Upper lobe of right lung (tissue), 1 donor: Measurements from ENCODE around the gene CPLX1. TPM values are rescaled to one million over a fixed set of nuclear protein-coding genes. Genes with fewer than 3 reads are reported as not detected.

Experiments used
- ATAC-seq: fragments of 200-7000 bp; cut with Tn5 transposase; one replicate; pipeline ENCODE4 v1.9.1; 2020; ENCODE audit warnings: mild to moderate bottlenecking, moderate library complexity
- DNase-seq: peaks from one replicate; pipeline ENCODE4 v3.0.0-alpha.2; 2020
- H3K27ac ChIP-seq: fragments of 200-600 bp; one replicate; pipeline ENCODE4 v1.8.0; 2022
- H3K27me3 ChIP-seq: fragments of 200-600 bp; one replicate; pipeline ENCODE4 v1.8.0; 2022; ENCODE audit warnings: mild to moderate bottlenecking
- H3K36me3 ChIP-seq: fragments of 200-600 bp; one replicate; pipeline ENCODE4 v1.8.0; 2022
- H3K4me1 ChIP-seq: fragments of 200-600 bp; one replicate; pipeline ENCODE4 v1.8.0; 2022
- H3K4me3 ChIP-seq: fragments of 200-600 bp; one replicate; pipeline ENCODE4 v1.8.0; 2022; ENCODE audit warnings: mild to moderate bottlenecking
- H3K9me3 ChIP-seq: fragments of 200-600 bp; one replicate; pipeline ENCODE4 v1.8.0; 2022
- intact Hi-C: fragments of 100-400 bp; cut with DNase I; formaldehyde crosslinking; loops from one replicate; pipeline ENCODE4 v1.11.0; 2022
- total RNA-seq: library from RNA; stranded (reverse); fragmentation: NEBNext Ultra II Directional; extraction: Animal tissue kit (Norgen Biotek cat#: 25700); gene quantifications from one replicate; pipeline ENCODE4 v1.2.1, GENCODE V29; 2021
- TF ChIP-seq, protein P1 (sequence below): fragments of 200-600 bp; IDR thresholded peaks from one replicate; pipeline ENCODE4 v1.8.0; 2022; ENCODE audit warnings: antibody characterized with exemption
- donor health status: DM: no; HTN: yes; CAD: no; lungs with severe emphysema.

Gene CPLX1
- total RNA-seq, 1 donor from 2014 or later, result 5.2 TPM

GRCh38 chr4:832108-832507, 6.2 kb upstream of the CPLX1 start:
- no peaks in the 10 kb centered on the region for H3K9me3 ChIP-seq
- no peak overlapping the region for H3K4me3 ChIP-seq
- TF ChIP-seq, protein P1, sequence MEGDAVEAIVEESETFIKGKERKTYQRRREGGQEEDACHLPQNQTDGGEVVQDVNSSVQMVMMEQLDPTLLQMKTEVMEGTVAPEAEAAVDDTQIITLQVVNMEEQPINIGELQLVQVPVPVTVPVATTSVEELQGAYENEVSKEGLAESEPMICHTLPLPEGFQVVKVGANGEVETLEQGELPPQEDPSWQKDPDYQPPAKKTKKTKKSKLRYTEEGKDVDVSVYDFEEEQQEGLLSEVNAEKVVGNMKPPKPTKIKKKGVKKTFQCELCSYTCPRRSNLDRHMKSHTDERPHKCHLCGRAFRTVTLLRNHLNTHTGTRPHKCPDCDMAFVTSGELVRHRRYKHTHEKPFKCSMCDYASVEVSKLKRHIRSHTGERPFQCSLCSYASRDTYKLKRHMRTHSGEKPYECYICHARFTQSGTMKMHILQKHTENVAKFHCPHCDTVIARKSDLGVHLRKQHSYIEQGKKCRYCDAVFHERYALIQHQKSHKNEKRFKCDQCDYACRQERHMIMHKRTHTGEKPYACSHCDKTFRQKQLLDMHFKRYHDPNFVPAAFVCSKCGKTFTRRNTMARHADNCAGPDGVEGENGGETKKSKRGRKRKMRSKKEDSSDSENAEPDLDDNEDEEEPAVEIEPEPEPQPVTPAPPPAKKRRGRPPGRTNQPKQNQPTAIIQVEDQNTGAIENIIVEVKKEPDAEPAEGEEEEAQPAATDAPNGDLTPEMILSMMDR, result no peak
- H3K27ac ChIP-seq, result no peak overlapping the region
- no peaks in the 10 kb centered on the region for H3K36me3 ChIP-seq
- no peak for ATAC-seq
- DNase-seq, result peak; percentile 48
- peaks cover 34% of the 10 kb centered on the region for H3K27me3 ChIP-seq
- intact Hi-C loops, result no loop called here
- no peaks in the 10 kb centered on the region for H3K4me1 ChIP-seq

DNA sequence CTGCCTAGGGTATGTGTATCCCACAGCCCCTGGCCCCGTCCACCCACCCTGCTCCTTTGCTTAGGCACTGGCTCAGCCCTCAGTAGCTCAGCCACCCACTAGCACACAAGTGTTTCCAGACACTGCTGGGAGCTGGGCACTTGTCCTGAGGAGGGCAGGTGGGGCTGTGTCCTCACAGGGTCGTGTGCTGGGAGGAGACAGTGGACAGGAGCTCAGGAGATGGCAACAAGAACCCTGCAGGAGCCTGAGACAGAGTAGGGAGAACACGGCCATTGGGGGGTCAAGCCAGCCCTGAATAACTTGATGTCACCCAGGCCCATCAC, 5.5 kb upstream of the CPLX1 start:
- Histone ChIP-seq H3K4me3 (no peak overlapping the region), H3K27me3 (peaks cover 41% of the 10 kb centered on the region), H3K27ac (no peak overlapping the region), H3K9me3 (no peaks in the 10 kb centered on the region), H3K4me1 (peaks cover 6% of the 10 kb centered on the region), H3K36me3 (no peaks in the 10 kb centered on the region)
- TF ChIP-seq, protein P1, result no peak
- intact Hi-C loops, result no loop called here
- ATAC-seq (no peak), DNase-seq (peak; percentile 43)

DNA sequence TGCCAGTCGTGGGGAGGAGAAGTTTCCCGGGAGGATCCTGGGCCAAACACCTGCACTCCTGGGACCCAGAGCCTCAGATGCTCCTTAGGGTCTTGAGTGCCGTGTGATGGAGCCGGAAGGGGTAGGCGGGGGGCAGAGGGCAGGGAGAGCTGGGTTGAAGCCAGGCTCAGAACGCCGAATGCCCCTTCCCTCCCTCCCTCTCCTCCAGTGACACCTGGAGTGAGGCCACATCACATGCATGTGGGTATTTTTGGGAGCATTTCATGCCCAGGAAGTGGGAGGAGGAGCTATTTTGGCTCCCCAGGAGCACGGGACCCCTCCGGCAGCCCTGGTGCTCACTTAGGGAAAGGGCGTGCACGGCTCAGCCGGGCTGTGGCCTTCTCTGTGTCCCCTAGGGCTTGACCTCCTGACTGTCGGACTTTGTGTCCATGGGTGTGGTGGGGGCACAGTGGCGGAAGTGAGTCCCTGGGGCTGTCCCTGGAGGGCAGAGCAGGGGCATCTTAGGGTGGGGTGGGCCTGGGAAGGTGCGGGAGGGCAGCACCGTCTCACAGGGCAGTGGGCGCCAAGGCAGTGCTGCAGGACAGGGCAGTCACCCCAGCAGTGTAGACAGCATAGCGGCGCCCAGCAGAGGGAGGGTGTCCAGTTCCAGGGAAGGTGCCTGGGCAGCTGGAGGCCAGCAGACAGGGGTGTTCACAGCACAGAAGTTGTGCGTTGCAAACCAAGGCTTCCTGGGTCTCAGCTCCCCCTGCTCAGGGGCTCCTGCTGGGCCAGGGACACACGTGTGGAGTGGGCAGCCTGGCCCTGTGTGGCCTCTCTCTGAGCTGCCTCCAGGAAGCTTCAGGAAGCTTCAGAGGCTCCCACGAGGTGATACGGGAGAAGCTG, 4.9 kb upstream of the CPLX1 start:
- peak; percentile 51 for DNase-seq
- intact Hi-C loops, result no loop called here
- TF ChIP-seq, protein P1, result no peak

GRCh38 chr4:829761-830600, 4.1 kb upstream of the CPLX1 start:
- DNase-seq, result peak; percentile 61
- H3K4me1 ChIP-seq, result peaks cover 6% of the 10 kb centered on the region
- peaks cover 48% of the 10 kb centered on the region for H3K27me3 ChIP-seq
- H3K36me3 ChIP-seq, result no peaks in the 10 kb centered on the region
- no peak overlapping the region for H3K4me3 ChIP-seq
- no peak overlapping the region for H3K27ac ChIP-seq
- no peak for ATAC-seq
- H3K9me3 ChIP-seq, result no peaks in the 10 kb centered on the region
- intact Hi-C loops, result no loop called here
- TF ChIP-seq, protein P1, result no peak

More for the DNA sequence above, 4.9 kb upstream of the CPLX1 start:
- Histone ChIP-seq H3K4me3 (no peak overlapping the region), H3K27ac (no peak overlapping the region), H3K36me3 (no peaks in the 10 kb centered on the region), H3K4me1 (peaks cover 6% of the 10 kb centered on the region), H3K9me3 (no peaks in the 10 kb centered on the region), H3K27me3 (peaks cover 41% of the 10 kb centered on the region)
- no peak for ATAC-seq

DNA sequence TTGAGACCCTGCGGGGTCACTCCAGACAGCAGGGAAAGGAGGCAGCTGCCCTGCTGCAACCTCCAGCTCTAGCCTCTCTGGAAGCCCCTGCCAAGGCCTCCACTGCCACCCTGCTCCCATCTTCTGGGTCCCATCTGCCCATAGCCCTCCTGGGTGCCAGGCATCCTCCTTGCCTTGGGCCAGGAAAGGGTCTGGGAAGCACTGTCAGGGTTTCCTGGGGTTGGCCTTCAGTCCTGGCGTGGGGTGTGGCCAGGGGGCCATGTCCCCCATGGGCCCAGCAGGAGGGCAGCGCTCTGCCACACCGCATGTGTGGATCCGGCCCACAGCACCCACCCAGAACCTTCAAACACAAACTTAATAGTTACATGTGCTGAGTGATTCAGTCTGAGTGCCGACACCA, 3.4 kb upstream of the CPLX1 start:
- intact Hi-C loops, result no loop called here
- no peak overlapping the region for H3K27ac ChIP-seq
- peaks cover 6% of the 10 kb centered on the region for H3K4me1 ChIP-seq
- ATAC-seq (no peak), DNase-seq (peak; percentile 35)
- H3K9me3 ChIP-seq, result no peaks in the 10 kb centered on the region
- H3K4me3 ChIP-seq, result no peak overlapping the region
- H3K36me3 ChIP-seq, result no peaks in the 10 kb centered on the region
- H3K27me3 ChIP-seq, result peaks cover 55% of the 10 kb centered on the region
- TF ChIP-seq, protein P1, result no peak
